Thoracic aorta (tissue), 2 donors: ENCODE measurements around the gene VPS35L. TPM values are rescaled to one million over a fixed set of nuclear protein-coding genes. Genes with fewer than 3 reads are reported as not detected.

Experiments
- ATAC-seq: fragments of 150-250 bp; one replicate; pipeline ENCODE4 v1.8.0; 2017; ENCODE audit warnings: low read depth; ENCODE audit not compliant: insufficient number of reproducible peaks, low FRiP score
- DNase-seq: peaks from one replicate; pipeline ENCODE4 v3.0.0-alpha.2; 2020; ENCODE audit warnings: low spot score
- H3K27ac ChIP-seq, 2 donors: fragments of 200-600 bp; sonication (generic); 1 replicate in 1 of 2; 2 replicates in 1 of 2; pipeline ENCODE4 v1.5.1; 2016; ENCODE audit warnings: mild to moderate bottlenecking in 2 of 2, moderate library complexity in 2 of 2
- H3K27me3 ChIP-seq: fragments of 200-600 bp; sonication (generic); replicated peaks from 2 replicates; pipeline ENCODE4 v1.6.0; 2016; ENCODE audit warnings: mild to moderate bottlenecking; ENCODE audit not compliant: insufficient read depth
- H3K36me3 ChIP-seq: fragments of 200-600 bp; sonication (generic); one replicate; pipeline ENCODE4 v1.5.1; 2016
- H3K4me1 ChIP-seq, 2 donors: fragments of 200-600 bp; sonication (generic); 1 replicate in 1 of 2; 2 replicates in 1 of 2; pipeline versions ENCODE4 v1.5.1 to v1.6.0; 2016; ENCODE audit warnings: low read depth in 2 of 2, mild to moderate bottlenecking in 1 of 2; ENCODE audit not compliant: control insufficient read depth in 1 of 2
- H3K4me3 ChIP-seq: fragments of 200-600 bp; sonication (generic); 2 replicates; pipeline ENCODE4 v1.5.1; 2016; ENCODE audit warnings: mild to moderate bottlenecking
- H3K9me3 ChIP-seq: fragments of 200-600 bp; sonication (generic); 2 replicates; pipeline ENCODE4 v1.5.1; 2016
- total RNA-seq, 2 donors: library from RNA; depleted of rRNA; stranded (reverse); fragments of >200 nt; gene quantifications; one replicate each; pipeline versions ENCODE4 v1.1.0 to v1.2.3, GENCODE V29; 2016
- TF ChIP-seq, protein P1 (sequence below): fragments of 200-600 bp; sonication (generic); IDR thresholded peaks from one replicate; pipeline ENCODE4 v1.5.1; 2019; ENCODE audit warnings: antibody characterized with exemption

VPS35L gene
- total RNA-seq, 2 donors from 2014 or later = 38.2 to 41.6 TPM

DNA sequence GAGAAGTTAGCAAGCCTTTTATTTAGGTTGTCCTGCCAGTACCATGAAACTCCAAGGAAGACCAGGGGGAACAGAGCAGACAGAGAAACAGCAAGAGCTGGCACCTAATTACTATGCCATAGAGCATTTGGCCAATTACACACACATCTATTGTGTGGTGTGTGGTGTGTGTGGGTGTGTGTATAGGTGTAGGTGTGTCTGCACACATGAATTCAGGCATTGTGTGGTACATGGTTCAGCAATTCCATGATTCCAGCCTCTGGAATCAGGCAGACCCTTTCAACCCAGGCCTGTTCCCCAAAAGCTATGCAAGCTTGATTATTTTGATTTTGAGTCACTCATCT is 188.3 kb downstream of the VPS35L start:
- TF ChIP-seq, protein P1, sequence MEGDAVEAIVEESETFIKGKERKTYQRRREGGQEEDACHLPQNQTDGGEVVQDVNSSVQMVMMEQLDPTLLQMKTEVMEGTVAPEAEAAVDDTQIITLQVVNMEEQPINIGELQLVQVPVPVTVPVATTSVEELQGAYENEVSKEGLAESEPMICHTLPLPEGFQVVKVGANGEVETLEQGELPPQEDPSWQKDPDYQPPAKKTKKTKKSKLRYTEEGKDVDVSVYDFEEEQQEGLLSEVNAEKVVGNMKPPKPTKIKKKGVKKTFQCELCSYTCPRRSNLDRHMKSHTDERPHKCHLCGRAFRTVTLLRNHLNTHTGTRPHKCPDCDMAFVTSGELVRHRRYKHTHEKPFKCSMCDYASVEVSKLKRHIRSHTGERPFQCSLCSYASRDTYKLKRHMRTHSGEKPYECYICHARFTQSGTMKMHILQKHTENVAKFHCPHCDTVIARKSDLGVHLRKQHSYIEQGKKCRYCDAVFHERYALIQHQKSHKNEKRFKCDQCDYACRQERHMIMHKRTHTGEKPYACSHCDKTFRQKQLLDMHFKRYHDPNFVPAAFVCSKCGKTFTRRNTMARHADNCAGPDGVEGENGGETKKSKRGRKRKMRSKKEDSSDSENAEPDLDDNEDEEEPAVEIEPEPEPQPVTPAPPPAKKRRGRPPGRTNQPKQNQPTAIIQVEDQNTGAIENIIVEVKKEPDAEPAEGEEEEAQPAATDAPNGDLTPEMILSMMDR = no peak

DNA sequence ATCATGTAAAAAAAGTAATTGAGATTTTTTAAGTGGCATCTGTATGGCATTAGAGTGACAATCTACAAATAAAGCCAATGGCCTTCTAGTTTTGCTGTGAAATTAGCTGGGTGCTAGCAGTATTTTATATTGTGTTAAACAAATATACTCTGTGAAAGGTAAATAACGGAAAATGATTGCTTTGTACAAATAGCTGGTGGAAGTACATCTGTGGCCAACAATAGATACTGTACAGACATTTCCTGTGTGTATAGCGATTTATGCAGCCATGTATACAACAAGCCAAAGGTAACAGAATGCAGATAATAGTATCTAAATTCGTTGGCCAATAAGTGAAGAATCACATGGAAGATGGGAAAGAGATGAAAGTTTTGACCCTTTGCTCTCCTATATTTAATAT is 189.2 kb downstream of the VPS35L start:
- DNase-seq (no peak), ATAC-seq (no peak)
- H3K27ac ChIP-seq = no peak overlapping the region
- no peaks in the 10 kb centered on the region for H3K9me3 ChIP-seq
- TF ChIP-seq, protein P1 = no peak
- H3K36me3 ChIP-seq = no peaks in the 10 kb centered on the region
- H3K4me1 ChIP-seq = no peaks in the 10 kb centered on the region
- H3K27me3 ChIP-seq = no peaks in the 10 kb centered on the region
- no peak overlapping the region for H3K4me3 ChIP-seq

More for the DNA sequence above, 188.3 kb downstream of the VPS35L start:
- no peaks in the 10 kb centered on the region for H3K9me3 ChIP-seq
- H3K27me3 ChIP-seq = no peaks in the 10 kb centered on the region
- DNase-seq (no peak), ATAC-seq (no peak)
- H3K4me3 ChIP-seq = no peak overlapping the region
- no peaks in the 10 kb centered on the region for H3K36me3 ChIP-seq
- no peaks in the 10 kb centered on the region for H3K4me1 ChIP-seq
- no peak overlapping the region for H3K27ac ChIP-seq

DNA sequence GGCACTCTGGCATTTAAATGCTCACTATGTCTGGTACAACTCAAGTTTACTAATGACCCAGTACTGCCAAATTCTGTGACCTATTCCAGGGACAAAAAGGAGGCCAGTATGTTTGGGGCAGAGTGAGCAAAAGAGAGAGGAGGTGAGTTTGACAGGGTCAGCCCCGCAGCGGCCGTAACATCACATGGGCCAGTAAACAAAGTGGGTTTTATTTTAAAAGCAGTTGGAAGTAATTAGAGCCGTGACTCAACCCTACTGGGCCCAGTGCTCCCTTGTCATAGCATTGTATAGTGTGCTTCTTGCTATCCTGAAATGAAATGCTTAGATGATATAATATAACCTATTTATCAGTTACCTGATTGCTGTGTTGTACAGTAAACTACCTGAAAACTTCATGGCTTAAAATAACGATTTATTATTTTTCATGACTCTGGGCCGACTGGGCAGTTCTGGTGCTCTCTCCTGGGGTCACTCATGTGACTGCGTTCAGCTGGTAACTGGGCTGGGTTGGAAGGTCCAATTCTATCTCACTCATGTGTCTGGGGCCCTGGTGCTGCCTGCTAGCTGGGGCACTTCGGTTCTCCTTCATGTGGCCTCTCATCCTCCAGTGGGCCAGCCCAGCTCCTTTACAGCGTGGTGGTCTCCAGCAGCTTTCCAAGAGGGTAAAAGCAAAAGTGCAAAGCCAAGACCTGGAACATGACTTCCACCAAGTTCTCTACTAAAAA is 189.9 kb downstream of the VPS35L start:
- DNase-seq (no peak), ATAC-seq (no peak)
- no peak overlapping the region for H3K27ac ChIP-seq

DNA sequence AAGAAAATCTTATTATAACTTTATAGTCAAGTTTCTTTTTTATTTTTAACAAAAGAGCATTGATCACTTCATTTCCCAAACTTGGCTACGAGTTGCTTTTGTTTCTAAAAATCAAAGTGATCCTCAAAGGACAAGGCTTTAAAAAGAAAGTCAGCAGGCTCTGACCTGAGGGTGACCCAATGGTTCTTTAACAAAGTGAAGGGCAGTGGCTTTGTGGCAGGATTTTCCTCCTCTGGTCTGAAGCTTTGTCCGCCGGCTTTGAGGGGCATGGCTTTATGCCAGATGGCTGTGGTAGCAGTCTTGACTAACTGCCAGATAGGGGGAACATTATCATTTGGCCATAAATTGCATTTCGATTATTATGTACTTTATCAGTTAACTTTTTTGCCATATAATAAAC is 191.1 kb downstream of the VPS35L start:
- H3K36me3 ChIP-seq = no peaks in the 10 kb centered on the region
- no peaks in the 10 kb centered on the region for H3K4me1 ChIP-seq
- DNase-seq (no peak), ATAC-seq (no peak)
- no peaks in the 10 kb centered on the region for H3K9me3 ChIP-seq
- TF ChIP-seq, protein P1 = no peak
- no peak overlapping the region for H3K27ac ChIP-seq
- no peak overlapping the region for H3K4me3 ChIP-seq
- no peaks in the 10 kb centered on the region for H3K27me3 ChIP-seq

More for the DNA sequence above, 189.9 kb downstream of the VPS35L start:
- H3K27me3 ChIP-seq = no peaks in the 10 kb centered on the region
- H3K36me3 ChIP-seq = no peaks in the 10 kb centered on the region
- no peak overlapping the region for H3K4me3 ChIP-seq
- no peaks in the 10 kb centered on the region for H3K4me1 ChIP-seq
- TF ChIP-seq, protein P1 = no peak
- no peaks in the 10 kb centered on the region for H3K9me3 ChIP-seq

DNA sequence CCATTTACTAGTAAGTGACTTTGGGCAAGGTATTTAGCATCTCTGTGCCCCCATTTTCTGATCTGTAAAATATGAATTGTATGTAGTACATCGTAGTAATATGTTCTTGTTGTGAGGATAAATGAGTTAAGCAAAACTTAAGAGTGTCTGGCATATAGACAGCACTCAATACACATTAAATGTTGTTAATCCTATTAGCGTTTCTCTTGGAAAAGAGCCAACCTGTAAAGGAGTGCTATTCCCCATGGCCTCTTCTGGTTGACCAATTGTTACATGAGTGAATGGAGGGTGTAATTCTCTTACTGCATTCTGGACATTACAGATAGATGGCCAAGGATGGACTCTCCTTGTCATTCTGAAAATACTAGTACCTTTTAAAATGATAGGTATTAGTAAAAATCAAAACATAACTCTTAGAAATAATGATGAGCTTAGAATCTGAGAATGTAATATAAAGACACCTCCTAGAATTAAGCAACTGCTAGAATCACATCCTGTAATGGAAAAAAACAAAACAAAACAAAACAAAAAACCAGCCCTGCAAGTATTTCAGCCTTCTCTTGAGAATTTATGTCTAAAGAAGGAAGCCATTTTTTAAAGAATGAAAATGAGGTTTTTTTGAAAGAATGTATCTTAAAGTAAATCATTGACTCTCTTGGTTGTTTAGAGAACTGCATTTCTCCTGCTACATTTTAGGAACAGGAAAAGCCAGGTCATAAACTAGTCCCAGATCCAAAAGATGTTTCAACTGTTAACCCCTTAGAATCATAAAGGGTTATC is 193.1 kb downstream of the VPS35L start:
- Histone ChIP-seq H3K9me3 (no peaks in the 10 kb centered on the region), H3K27me3 (no peaks in the 10 kb centered on the region), H3K36me3 (no peaks in the 10 kb centered on the region), H3K4me1 (peaks cover 0 to 12% of the 10 kb centered on the region in 2 donors), H3K4me3 (no peak overlapping the region), H3K27ac (no peak overlapping the region)
- TF ChIP-seq, protein P1 = no peak
- DNase-seq = no peak
- no peak for ATAC-seq
